DMS53 (cell line): ENCODE results near the gene LGR5.

Source experiments
- DNase-seq: peaks from one replicate; lab custom pipeline; 2025; lab: John Stamatoyannopoulos, UW

The LGR5 gene

GRCh38 chr12:71439362-71439612 is 311 bp upstream of the LGR5 start:
- DNase-seq: no peak

- peak; percentile 69 for DNase-seq
Observed at GRCh38 chr12:71440345-71440762, 756 bp downstream of the LGR5 start.

- peak; percentile 45 for DNase-seq
Observed at GRCh38 chr12:71440763-71441748, 1.5 kb downstream of the LGR5 start.

- DNase-seq: no peak
Observed at GRCh38 chr12:71441836-71442566, 2.4 kb downstream of the LGR5 start.

GRCh38 chr12:71442567-71442931 is 3.0 kb downstream of the LGR5 start:
- DNase-seq: no peak

- no peak for DNase-seq
Observed at GRCh38 chr12:71445071-71445470, 5.5 kb downstream of the LGR5 start.

- DNase-seq: no peak
Observed at GRCh38 chr12:71447691-71448132, 8.1 kb downstream of the LGR5 start.

GRCh38 chr12:71448150-71448581 is 8.6 kb downstream of the LGR5 start:
- no peak for DNase-seq

GRCh38 chr12:71449373-71450070 is 9.9 kb downstream of the LGR5 start:
- no peak for DNase-seq

- DNase-seq: no peak
Observed at GRCh38 chr12:71452006-71452405, 12.4 kb downstream of the LGR5 start.

- DNase-seq: no peak
Observed at GRCh38 chr12:71455028-71455737, 15.6 kb downstream of the LGR5 start.

- DNase-seq: no peak
Observed at GRCh38 chr12:71456316-71456715, 16.7 kb downstream of the LGR5 start.

GRCh38 chr12:71456990-71457389 is 17.4 kb downstream of the LGR5 start:
- DNase-seq: no peak

- no peak for DNase-seq
Observed at GRCh38 chr12:71460318-71460717, 20.7 kb downstream of the LGR5 start.

- DNase-seq: no peak
Observed at GRCh38 chr12:71460850-71461609, 21.4 kb downstream of the LGR5 start.

GRCh38 chr12:71461787-71462328 is 22.3 kb downstream of the LGR5 start:
- no peak for DNase-seq

GRCh38 chr12:71465796-71466195 is 26.2 kb downstream of the LGR5 start:
- DNase-seq: peak; percentile 68

- peak; percentile 44 for DNase-seq
Observed at GRCh38 chr12:71469258-71469750, 29.7 kb downstream of the LGR5 start.

GRCh38 chr12:71472441-71472911 is 32.9 kb downstream of the LGR5 start:
- DNase-seq: no peak

- DNase-seq: no peak
Observed at GRCh38 chr12:71474791-71475190, 35.2 kb downstream of the LGR5 start.

GRCh38 chr12:71475280-71475679 is 35.7 kb downstream of the LGR5 start:
- DNase-seq: peak; percentile 33
